DOHH2 (cell line): ENCODE data around the gene ADAMTS9.

Experiments used
- H3F3A ChIP-seq: fragments of 200-600 bp; sonication (generic), shearing (Covaris generic); 2 replicates; pipeline ENCODE4 v1.6.0; 2016; ENCODE audit warnings: antibody characterized with exemption, mild to moderate bottlenecking; ENCODE audit not compliant: control insufficient read depth, insufficient read depth
- H3K27ac ChIP-seq: fragments of 200-600 bp; sonication (generic); 2 replicates; pipeline ENCODE4 v1.5.1; 2014; ENCODE audit warnings: low read depth, mild to moderate bottlenecking, low read length, moderate library complexity
- H3K27me3 ChIP-seq: fragments of 200-600 bp; sonication (generic); 2 replicates; pipeline ENCODE4 v1.6.1; 2014; ENCODE audit warnings: mild to moderate bottlenecking, low read length, mixed read lengths; ENCODE audit not compliant: control insufficient read depth
- H3K36me3 ChIP-seq: fragments of 200-600 bp; sonication (generic); 2 replicates; pipeline ENCODE4 v1.6.1; 2014; ENCODE audit warnings: mild to moderate bottlenecking, low read length, moderate library complexity, mixed read lengths; ENCODE audit not compliant: control insufficient read depth
- H3K4me1 ChIP-seq: fragments of 200-600 bp; sonication (generic); 2 replicates; pipeline ENCODE4 v1.6.1; 2014; ENCODE audit warnings: mild to moderate bottlenecking, low read length, mixed read lengths; ENCODE audit not compliant: control insufficient read depth
- H3K4me2 ChIP-seq: fragments of 200-600 bp; sonication (generic); 2 replicates; pipeline ENCODE4 v1.6.0; 2014; ENCODE audit warnings: mild to moderate bottlenecking, low read length, moderate library complexity
- H3K4me3 ChIP-seq: fragments of 200-600 bp; sonication (generic); 2 replicates; pipeline ENCODE4 v1.5.1; 2014; ENCODE audit warnings: mild to moderate bottlenecking, low read length, mixed read lengths
- H3K79me2 ChIP-seq: fragments of 200-600 bp; sonication (generic); 2 replicates; pipeline ENCODE4 v1.6.1; 2014; ENCODE audit warnings: mild to moderate bottlenecking, low read length, mixed read lengths; ENCODE audit not compliant: control insufficient read depth
- H3K9me2 ChIP-seq: fragments of 200-600 bp; sonication (generic); replicated peaks from 2 replicates; pipeline ENCODE4 v1.6.1; 2014; ENCODE audit warnings: mild to moderate bottlenecking, low read length, mixed read lengths; ENCODE audit not compliant: control insufficient read depth
- H3K9me3 ChIP-seq: fragments of 200-600 bp; sonication (generic); 2 replicates; pipeline ENCODE4 v1.6.1; 2014; ENCODE audit warnings: antibody characterized with exemption, low read length, mixed read lengths; ENCODE audit not compliant: control insufficient read depth, insufficient read depth
- H4K20me1 ChIP-seq: fragments of 200-600 bp; sonication (generic); 2 replicates; pipeline ENCODE4 v1.6.0; 2014; ENCODE audit warnings: low read depth, mild to moderate bottlenecking, antibody characterized with exemption, low read length, moderate library complexity; ENCODE audit not compliant: control insufficient read depth, insufficient read depth
- EZH2phosphoT487 ChIP-seq: fragments of 200-600 bp; sonication (generic); IDR thresholded peaks from 2 replicates; pipeline ENCODE4 v1.6.1; 2017; ENCODE audit warnings: borderline replicate concordance, mild to moderate bottlenecking, antibody characterized with exemption, low read length, moderate library complexity, mixed read lengths
- TF ChIP-seq, protein P1 (sequence below): fragments of 200-600 bp; sonication (generic); IDR thresholded peaks from one replicate; pipeline ENCODE4 v1.5.1; 2014; ENCODE audit warnings: antibody characterized with exemption, mild to moderate bottlenecking, low read depth, low read length; ENCODE audit not compliant: poor library complexity, severe bottlenecking

The ADAMTS9 gene

DNA sequence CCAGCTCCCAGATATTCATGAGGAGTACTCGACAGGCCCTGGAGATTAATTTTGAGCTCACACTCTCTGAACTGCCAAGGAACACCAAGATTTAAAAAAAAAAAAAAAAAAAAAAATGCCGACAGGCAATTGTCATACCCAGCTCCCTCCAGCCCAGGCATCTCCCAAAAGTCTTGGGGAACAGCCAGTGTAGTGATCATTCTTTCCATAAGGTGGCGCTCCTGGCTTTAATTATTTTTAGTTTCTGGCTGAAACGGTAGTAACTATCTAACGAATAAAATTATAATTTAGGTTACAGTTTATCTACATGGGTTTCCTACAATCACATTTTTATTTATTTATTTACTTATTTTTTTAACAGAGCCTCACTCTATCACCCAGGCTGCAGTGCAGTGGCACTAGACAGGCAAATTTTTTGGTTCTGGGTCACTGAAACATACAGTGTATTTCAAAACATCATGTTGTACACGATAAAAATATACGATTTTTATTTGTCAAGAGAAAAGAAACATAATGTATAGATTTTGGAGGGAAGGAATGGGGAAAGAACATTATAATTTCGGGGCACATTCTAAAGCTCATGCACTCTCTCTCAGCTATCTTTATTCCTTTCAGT is 157.3 kb downstream of the ADAMTS9 start:
- no peaks in the 10 kb centered on the region for H3K27me3 ChIP-seq
- H3K27ac ChIP-seq, result no peak overlapping the region
- H3F3A ChIP-seq, result no peaks in the 10 kb centered on the region
- no peaks in the 10 kb centered on the region for H3K9me2 ChIP-seq
- no peaks in the 10 kb centered on the region for H3K9me3 ChIP-seq
- no peaks in the 10 kb centered on the region for H3K79me2 ChIP-seq
- H4K20me1 ChIP-seq, result no peaks in the 10 kb centered on the region
- H3K36me3 ChIP-seq, result no peaks in the 10 kb centered on the region
- TF ChIP-seq, protein P1, sequence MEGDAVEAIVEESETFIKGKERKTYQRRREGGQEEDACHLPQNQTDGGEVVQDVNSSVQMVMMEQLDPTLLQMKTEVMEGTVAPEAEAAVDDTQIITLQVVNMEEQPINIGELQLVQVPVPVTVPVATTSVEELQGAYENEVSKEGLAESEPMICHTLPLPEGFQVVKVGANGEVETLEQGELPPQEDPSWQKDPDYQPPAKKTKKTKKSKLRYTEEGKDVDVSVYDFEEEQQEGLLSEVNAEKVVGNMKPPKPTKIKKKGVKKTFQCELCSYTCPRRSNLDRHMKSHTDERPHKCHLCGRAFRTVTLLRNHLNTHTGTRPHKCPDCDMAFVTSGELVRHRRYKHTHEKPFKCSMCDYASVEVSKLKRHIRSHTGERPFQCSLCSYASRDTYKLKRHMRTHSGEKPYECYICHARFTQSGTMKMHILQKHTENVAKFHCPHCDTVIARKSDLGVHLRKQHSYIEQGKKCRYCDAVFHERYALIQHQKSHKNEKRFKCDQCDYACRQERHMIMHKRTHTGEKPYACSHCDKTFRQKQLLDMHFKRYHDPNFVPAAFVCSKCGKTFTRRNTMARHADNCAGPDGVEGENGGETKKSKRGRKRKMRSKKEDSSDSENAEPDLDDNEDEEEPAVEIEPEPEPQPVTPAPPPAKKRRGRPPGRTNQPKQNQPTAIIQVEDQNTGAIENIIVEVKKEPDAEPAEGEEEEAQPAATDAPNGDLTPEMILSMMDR, result peak; percentile 43
- no peak for TF ChIP-seq EZH2phosphoT487
- H3K4me1 ChIP-seq, result no peaks in the 10 kb centered on the region
- H3K4me3 ChIP-seq, result no peak overlapping the region
- no peak overlapping the region for H3K4me2 ChIP-seq

DNA sequence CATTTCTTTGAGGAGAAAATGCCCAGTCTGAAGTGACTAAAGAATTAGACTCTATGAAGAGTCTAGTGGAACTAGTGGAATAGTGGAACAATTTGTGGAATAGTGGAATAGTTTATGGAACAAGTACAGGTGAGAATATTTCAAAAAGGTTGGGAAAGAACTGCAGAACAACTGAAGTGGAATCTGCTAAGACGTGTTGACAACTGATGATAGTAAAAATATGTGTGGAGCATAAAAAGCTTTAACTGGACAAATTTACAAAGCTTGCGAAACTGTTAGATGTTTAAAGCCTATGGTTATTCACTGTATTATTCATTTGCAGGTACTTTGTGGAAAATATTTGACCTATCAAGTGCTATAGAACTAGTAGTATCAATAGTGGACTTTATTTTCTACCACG is 164.5 kb downstream of the ADAMTS9 start:
- Histone ChIP-seq H3K4me2 (no peak overlapping the region), H3K4me1 (no peaks in the 10 kb centered on the region), H3K36me3 (no peaks in the 10 kb centered on the region), H3K9me3 (no peaks in the 10 kb centered on the region; the same call in 1 of the 2 replicates), H3K4me3 (no peak overlapping the region), H3F3A (no peaks in the 10 kb centered on the region), H3K9me2 (no peaks in the 10 kb centered on the region), H3K27me3 (no peaks in the 10 kb centered on the region), H3K79me2 (no peaks in the 10 kb centered on the region), H4K20me1 (no peaks in the 10 kb centered on the region), H3K27ac (no peak overlapping the region)
- no peak for TF ChIP-seq EZH2phosphoT487
- TF ChIP-seq, protein P1, result no peak

DNA sequence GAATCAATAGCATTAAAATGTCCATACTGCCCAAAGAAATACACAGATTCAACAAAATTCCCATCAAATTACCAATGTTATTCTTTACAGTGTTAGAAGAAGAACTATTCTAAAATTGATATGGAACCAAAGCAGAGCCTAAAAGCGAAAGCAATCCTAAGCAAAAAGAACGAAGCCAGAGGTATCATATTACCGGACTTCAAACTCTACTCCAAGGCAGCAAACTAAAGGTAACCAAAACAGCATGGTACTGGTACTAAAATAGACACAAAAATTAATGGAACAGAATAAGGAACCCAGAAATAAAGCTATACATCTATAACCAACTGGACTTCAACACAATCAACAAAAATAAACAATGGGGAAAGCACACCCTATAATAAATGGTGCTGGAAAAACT is 167.5 kb downstream of the ADAMTS9 start:
- H3K9me2 ChIP-seq, result no peaks in the 10 kb centered on the region
- H3F3A ChIP-seq, result no peaks in the 10 kb centered on the region
- H4K20me1 ChIP-seq, result no peaks in the 10 kb centered on the region
- no peak overlapping the region for H3K4me2 ChIP-seq
- no peaks in the 10 kb centered on the region for H3K27me3 ChIP-seq
- no peaks in the 10 kb centered on the region for H3K36me3 ChIP-seq
- no peak overlapping the region for H3K4me3 ChIP-seq
- no peak for TF ChIP-seq EZH2phosphoT487
- TF ChIP-seq, protein P1, result no peak
- no peaks in the 10 kb centered on the region; the same call in 1 of the 2 replicates for H3K9me3 ChIP-seq
- H3K79me2 ChIP-seq, result no peaks in the 10 kb centered on the region
- no peaks in the 10 kb centered on the region for H3K4me1 ChIP-seq
- H3K27ac ChIP-seq, result no peak overlapping the region
